Measurements from ENCODE around the gene WWOX. TPM values are rescaled to one million over a fixed set of nuclear protein-coding genes. Genes with fewer than 3 reads are reported as not detected.

WWOX gene
- total and polyA plus RNA-seq, 2 experiments from 2014 or later = 22.1 to 123 TPM

DNA sequence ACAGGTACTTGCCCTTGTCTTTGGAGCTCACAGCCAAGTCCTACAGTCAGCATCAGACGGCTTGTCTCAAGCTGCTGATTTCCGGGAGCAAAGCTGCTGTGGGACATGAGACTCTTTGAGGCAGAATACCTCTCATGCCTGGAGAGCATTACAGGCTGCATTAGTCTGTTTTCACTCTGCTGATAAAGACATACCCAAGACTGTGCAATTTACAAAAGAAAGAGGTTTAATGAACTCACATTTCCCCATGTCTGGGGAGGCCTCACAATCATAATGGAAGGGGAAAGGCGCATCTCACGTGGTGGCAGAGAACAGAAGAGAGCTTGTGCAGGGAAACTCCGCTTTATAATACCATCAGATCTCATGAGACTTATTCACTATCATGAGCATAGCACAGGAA is 661.2 kb downstream of the WWOX start:
- no peak for TF ChIP-seq CTCF (IDR thresholded peaks at IDR 0.05; ENCODE audit: low read depth, low read length)
- Histone ChIP-seq H3K27ac (peak overlapping the region; percentile 48), H3K36me3 (no peaks in the 10 kb centered on the region), H3K9me3 (ENCODE audit: low read depth) (no peaks in the 10 kb centered on the region), H3K27me3 (no peaks in the 10 kb centered on the region), H3K4me3 (no peak overlapping the region), H3K4me1 (ENCODE audit: low read depth) (peaks cover 24% of the 10 kb centered on the region)
- peak in 1 of 2 donors; percentile 27 for DNase-seq (ENCODE audit: low read depth in 1 of 2, low spot score in 1 of 2)

- DNase-seq (ENCODE audit: low read depth in 1 of 2, low spot score in 1 of 2) = no peak
- H3K36me3 ChIP-seq = no peaks in the 10 kb centered on the region
- H3K9me3 ChIP-seq (ENCODE audit: low read depth) = no peaks in the 10 kb centered on the region
- H3K27ac ChIP-seq = no peak overlapping the region
- H3K27me3 ChIP-seq = no peaks in the 10 kb centered on the region
- no peak for TF ChIP-seq CTCF (IDR thresholded peaks at IDR 0.05; ENCODE audit: low read depth, low read length)
- H3K4me1 ChIP-seq (ENCODE audit: low read depth) = peaks cover 24% of the 10 kb centered on the region
- H3K4me3 ChIP-seq = no peak overlapping the region
Measured at GRCh38 chr16:78761427-78761826, 662.0 kb downstream of the WWOX start.

DNA sequence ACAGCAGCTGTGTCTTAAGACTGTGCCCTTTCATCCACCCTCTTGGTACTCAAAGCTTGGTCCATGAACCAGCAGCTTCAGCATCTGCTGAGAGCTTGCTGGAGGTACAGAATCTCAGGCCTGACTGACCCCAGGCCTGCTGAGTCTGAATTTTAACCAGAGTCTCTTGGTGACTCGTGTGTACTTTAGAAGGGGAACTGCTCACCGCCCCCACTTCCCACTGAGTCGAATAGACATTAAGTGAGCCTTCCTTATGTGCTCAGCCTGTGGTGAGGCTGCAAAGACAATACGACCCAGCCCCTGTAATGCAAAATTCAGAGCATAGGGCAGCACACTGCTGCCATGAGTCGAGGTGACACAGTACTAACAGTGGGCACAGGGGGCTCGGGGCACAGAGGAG is 662.8 kb downstream of the WWOX start:
- no peak for TF ChIP-seq CTCF (IDR thresholded peaks at IDR 0.05; ENCODE audit: low read depth, low read length)
- peaks cover 24% of the 10 kb centered on the region for H3K4me1 ChIP-seq (ENCODE audit: low read depth)
- no peaks in the 10 kb centered on the region for H3K36me3 ChIP-seq
- no peaks in the 10 kb centered on the region for H3K9me3 ChIP-seq (ENCODE audit: low read depth)
- no peak overlapping the region for H3K27ac ChIP-seq
- DNase-seq (ENCODE audit: low read depth in 1 of 2, low spot score in 1 of 2) = no peak
- H3K27me3 ChIP-seq = no peaks in the 10 kb centered on the region
- no peak overlapping the region for H3K4me3 ChIP-seq

DNA sequence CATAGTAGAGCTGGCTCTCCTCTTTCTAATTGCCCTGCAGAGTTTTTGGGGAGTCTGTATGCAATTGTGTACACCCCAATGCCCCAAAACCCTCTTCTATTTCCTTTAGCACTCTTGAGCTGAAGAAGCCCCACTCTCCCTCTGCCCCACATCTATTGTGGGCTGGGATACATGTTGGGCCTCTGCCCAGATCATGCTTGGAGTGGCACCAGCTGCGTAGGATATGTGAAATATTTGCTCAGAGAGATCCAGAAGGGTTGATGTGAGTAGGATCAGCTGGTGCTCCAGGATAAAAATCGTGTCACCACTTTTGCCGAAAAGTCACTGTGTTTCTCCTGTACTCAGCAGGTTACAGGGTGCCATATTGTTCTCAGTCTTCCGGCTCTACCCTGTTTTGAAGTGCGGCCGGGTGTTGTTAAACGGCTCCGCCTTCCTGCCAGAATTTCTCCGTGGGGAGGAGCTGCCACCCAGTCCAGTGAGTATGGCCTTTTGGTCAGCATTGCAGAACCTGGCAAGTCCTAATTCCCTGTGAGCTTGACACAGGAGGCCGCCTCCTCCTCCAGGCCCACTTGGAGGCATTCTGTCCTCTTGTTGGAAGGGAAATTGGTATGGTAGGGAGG is 664.5 kb downstream of the WWOX start:
- no peak for DNase-seq (ENCODE audit: low read depth in 1 of 2, low spot score in 1 of 2)
- no peaks in the 10 kb centered on the region for H3K27me3 ChIP-seq
- H3K9me3 ChIP-seq (ENCODE audit: low read depth) = no peaks in the 10 kb centered on the region

DNA sequence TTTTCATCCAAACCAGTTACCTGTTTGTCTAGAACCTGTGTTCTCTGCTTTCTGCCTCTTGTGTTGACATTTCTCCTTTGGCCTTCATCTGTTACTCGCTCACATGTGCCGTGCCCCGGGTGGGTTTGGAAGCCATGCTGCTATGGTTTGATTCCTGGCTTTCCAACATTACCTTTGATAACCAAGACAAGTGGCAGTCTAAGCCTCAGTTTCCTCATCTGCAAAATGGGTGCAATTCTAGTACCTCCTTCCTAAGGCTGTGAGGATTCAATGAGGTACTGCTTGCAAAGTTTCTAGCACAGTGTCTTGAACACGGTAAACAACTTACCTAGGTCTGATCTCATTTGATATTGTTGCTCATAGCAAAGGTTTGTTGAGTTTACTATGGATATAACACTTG is 665.0 kb downstream of the WWOX start:
- DNase-seq (ENCODE audit: low read depth in 1 of 2, low spot score in 1 of 2) = no peak
- peaks cover 12% of the 10 kb centered on the region for H3K4me1 ChIP-seq (ENCODE audit: low read depth)
- H3K27ac ChIP-seq = no peak overlapping the region
- no peaks in the 10 kb centered on the region for H3K36me3 ChIP-seq
- no peak overlapping the region for H3K4me3 ChIP-seq
- H3K9me3 ChIP-seq (ENCODE audit: low read depth) = no peaks in the 10 kb centered on the region
- no peak for TF ChIP-seq CTCF (IDR thresholded peaks at IDR 0.05; ENCODE audit: low read depth, low read length)
- H3K27me3 ChIP-seq = no peaks in the 10 kb centered on the region

More for the DNA sequence above, 664.5 kb downstream of the WWOX start:
- no peak overlapping the region for H3K4me3 ChIP-seq
- H3K27ac ChIP-seq = no peak overlapping the region
- no peaks in the 10 kb centered on the region for H3K36me3 ChIP-seq
- H3K4me1 ChIP-seq (ENCODE audit: low read depth) = peaks cover 17% of the 10 kb centered on the region
- TF ChIP-seq CTCF (IDR thresholded peaks at IDR 0.05; ENCODE audit: low read depth, low read length) = no peak
